ENCODE results near the gene PFDN1. TPM values are rescaled to one million over a fixed set of nuclear protein-coding genes. Genes with fewer than 3 reads are reported as not detected.

Gene PFDN1
- total and polyA plus RNA-seq, 10 of the 15 experiments (the other 5 are each of a cell fraction or from before 2014, with no cell fraction given) = 62.9 to 193 (median 102) TPM

- no peak overlapping the region for H3K9ac ChIP-seq (ENCODE audit: control insufficient read depth, insufficient read depth, low read length)
- H3K9me3 ChIP-seq (replicated peaks; ENCODE audit: control insufficient read depth, insufficient read depth, low read length) = no peaks in the 10 kb centered on the region
- BruUV-seq (replicated peaks) = no TSS peak
- ATAC-seq = no peak
- H2AFZ ChIP-seq (ENCODE audit: control insufficient read depth, low read depth, low read length) = no peak overlapping the region
- H3K27me3 ChIP-seq (replicated peaks in 1 of 2; ENCODE audit: control insufficient read depth in 2 of 2, insufficient read depth in 2 of 2, low read length in 1 of 2) = no peaks in the 10 kb centered on the region
- no peak for TF ChIP-seq JUNB (IDR thresholded peaks at IDR 0.05)
- no peak for TF ChIP-seq MTA3 (IDR thresholded peaks at IDR 0.05; ENCODE audit: borderline replicate concordance, low read length)
- TF ChIP-seq ZNF217 (IDR thresholded peaks at IDR 0.05) = no peak
- TF ChIP-seq, protein P1, sequence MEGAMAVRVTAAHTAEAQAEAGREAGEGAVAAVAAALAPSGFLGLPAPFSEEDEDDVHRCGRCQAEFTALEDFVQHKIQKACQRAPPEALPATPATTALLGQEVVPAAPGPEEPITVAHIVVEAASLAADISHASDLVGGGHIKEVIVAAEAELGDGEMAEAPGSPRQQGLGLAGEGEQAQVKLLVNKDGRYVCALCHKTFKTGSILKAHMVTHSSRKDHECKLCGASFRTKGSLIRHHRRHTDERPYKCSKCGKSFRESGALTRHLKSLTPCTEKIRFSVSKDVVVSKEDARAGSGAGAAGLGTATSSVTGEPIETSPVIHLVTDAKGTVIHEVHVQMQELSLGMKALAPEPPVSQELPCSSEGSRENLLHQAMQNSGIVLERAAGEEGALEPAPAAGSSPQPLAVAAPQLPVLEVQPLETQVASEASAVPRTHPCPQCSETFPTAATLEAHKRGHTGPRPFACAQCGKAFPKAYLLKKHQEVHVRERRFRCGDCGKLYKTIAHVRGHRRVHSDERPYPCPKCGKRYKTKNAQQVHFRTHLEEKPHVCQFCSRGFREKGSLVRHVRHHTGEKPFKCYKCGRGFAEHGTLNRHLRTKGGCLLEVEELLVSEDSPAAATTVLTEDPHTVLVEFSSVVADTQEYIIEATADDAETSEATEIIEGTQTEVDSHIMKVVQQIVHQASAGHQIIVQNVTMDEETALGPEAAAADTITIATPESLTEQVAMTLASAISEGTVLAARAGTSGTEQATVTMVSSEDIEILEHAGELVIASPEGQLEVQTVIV (IDR thresholded peaks at IDR 0.05; ENCODE audit: borderline replicate concordance, partially characterized antibody) = no peak
- TF ChIP-seq ETV6 (conservative IDR thresholded peaks at IDR 0.05 in 1 of 2, IDR thresholded peaks at IDR 0.05 in 1 of 2; ENCODE audit: borderline replicate concordance in 1 of 2, low read depth in 1 of 2) = no peak
- TF ChIP-seq STAT1 (conservative IDR thresholded peaks at IDR 0.05) = no peak
- TF ChIP-seq, protein P2, sequence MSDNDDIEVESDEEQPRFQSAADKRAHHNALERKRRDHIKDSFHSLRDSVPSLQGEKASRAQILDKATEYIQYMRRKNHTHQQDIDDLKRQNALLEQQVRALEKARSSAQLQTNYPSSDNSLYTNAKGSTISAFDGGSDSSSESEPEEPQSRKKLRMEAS (IDR thresholded peaks at IDR 0.05; ENCODE audit: low read depth, low read length) = no peak
- TF ChIP-seq CEBPB (IDR thresholded peaks at IDR 0.05; ENCODE audit: borderline replicate concordance in 1 of 2, low read depth in 2 of 2, low read length in 2 of 2) = no peak
- TF ChIP-seq SREBF1 (IDR thresholded peaks at IDR 0.05; ENCODE audit: low read length) = no peak
- no peak for TF ChIP-seq SP1 (IDR thresholded peaks at IDR 0.05; ENCODE audit: low read depth, low read length)
- TF ChIP-seq HDGF (IDR thresholded peaks at IDR 0.05) = no peak
- TF ChIP-seq CTCF (IDR thresholded peaks at IDR 0.05 in 2 of 3, conservative IDR thresholded peaks at IDR 0.05 in 1 of 3; ENCODE audit: control insufficient read depth in 2 of 3, extremely low read depth in 1 of 3, insufficient read depth in 1 of 3, low read depth in 3 of 3, low read length in 3 of 3) = no peak
- no peak for TF ChIP-seq POLR2AphosphoS2 (IDR thresholded peaks at IDR 0.05; ENCODE audit: low read depth, low read length)
- TF ChIP-seq TBL1XR1 (IDR thresholded peaks at IDR 0.05; ENCODE audit: low read depth, low read length) = no peak
- TF ChIP-seq ZNF207 (IDR thresholded peaks at IDR 0.05; ENCODE audit: borderline replicate concordance) = no peak
- TF ChIP-seq IRF5 (IDR thresholded peaks at IDR 0.05; ENCODE audit: borderline replicate concordance) = no peak
- in situ Hi-C loops (cut with MboI) (loop anchor here (25.0 kb wide), 1 partner anchor 803 kb away; no protein-coding TSS in a partner anchor), intact Hi-C loops (cut with micrococcal nuclease; ENCODE audit: unreplicated experiment) (no loop called here)
- no peak overlapping the region for H3K4me2 ChIP-seq (ENCODE audit: control insufficient read depth, insufficient read depth)
- no peaks in the 10 kb centered on the region; a peak in 1 of 4 replicates for H3K36me3 ChIP-seq (ENCODE audit: control insufficient read depth in 2 of 2, insufficient read depth in 2 of 2, low read length in 1 of 2)
- H3K79me2 ChIP-seq (ENCODE audit: control insufficient read depth, insufficient read depth, low read length) = no peaks in the 10 kb centered on the region
- CTCF ChIA-PET = interaction anchor here (0.6 to 3.6 kb wide), 3 partner anchors 9 to 111 kb away, joined by 3 to 21 read pairs (median 4); no protein-coding TSS in a partner anchor
- POLR2A ChIA-PET = no interaction called here
- RAD21 ChIA-PET (ENCODE audit: unreplicated experiment) = no interaction called here
- 81% methylated on average over 4 of the region's 4 CpGs for WGBS (ENCODE audit: insufficient coverage, insufficient replicate concordance, low lambda C conversion rate, missing lambda C conversion rate)
- H4K20me1 ChIP-seq (ENCODE audit: control insufficient read depth, insufficient read depth) = no peaks in the 10 kb centered on the region
- DNase-seq (ENCODE audit: low read depth, low spot score) = no peak
- no peak overlapping the region for H3K4me3 ChIP-seq
- H3K27ac ChIP-seq (ENCODE audit: control insufficient read depth, insufficient read depth) = no peak overlapping the region
- no peak for FAIRE-seq
- SMC1A ChIA-PET (ENCODE audit: uncharacterized antibody, unreplicated experiment) = no interaction called here
- H3K4me1 ChIP-seq (ENCODE audit: control insufficient read depth, insufficient read depth, low read length) = no peaks in the 10 kb centered on the region
Measured at GRCh38 chr5:140234377-140234989, 68.4 kb downstream of the PFDN1 start.
